Stimulated activated CD8-positive, alpha-beta memory T cell treated with anti-CD3 and anti-CD28 coated beads, Interleukin-7, amount 100 ng/mL, for 1 hour (primary cell): ENCODE data around the gene WAS.
"Not testable (repeated sequence)": the region's sequence is repeated elsewhere in the genome, so short reads cannot be mapped to it uniquely, and the experiment has no call there.

Experiments
- DNase-seq, 2 donors: peaks; one replicate each; pipeline ENCODE4 v3.0.0-alpha.2; 2020; ENCODE audit warnings: low read depth in 2 of 2

The WAS gene

DNA sequence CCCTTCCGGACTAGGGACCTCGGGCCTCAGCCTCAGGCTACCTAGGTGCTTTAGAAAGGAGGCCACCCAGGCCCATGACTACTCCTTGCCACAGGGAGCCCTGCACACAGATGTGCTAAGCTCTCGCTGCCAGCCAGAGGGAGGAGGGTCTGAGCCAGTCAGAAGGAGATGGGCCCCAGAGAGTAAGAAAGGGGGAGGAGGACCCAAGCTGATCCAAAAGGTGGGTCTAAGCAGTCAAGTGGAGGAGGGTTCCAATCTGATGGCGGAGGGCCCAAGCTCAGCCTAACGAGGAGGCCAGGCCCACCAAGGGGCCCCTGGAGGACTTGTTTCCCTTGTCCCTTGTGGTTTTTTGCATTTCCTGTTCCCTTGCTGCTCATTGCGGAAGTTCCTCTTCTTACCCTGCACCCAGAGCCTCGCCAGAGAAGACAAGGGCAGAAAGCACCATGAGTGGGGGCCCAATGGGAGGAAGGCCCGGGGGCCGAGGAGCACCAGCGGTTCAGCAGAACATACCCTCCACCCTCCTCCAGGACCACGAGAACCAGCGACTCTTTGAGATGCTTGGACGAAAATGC, at the start of gene WAS:
Gene WAS, plus strand, starts transcription at position 389 of the 572 bp plus-strand sequence. Its CDS starts 55 bp downstream, at position 444.
- DNase-seq: no peak

DNA sequence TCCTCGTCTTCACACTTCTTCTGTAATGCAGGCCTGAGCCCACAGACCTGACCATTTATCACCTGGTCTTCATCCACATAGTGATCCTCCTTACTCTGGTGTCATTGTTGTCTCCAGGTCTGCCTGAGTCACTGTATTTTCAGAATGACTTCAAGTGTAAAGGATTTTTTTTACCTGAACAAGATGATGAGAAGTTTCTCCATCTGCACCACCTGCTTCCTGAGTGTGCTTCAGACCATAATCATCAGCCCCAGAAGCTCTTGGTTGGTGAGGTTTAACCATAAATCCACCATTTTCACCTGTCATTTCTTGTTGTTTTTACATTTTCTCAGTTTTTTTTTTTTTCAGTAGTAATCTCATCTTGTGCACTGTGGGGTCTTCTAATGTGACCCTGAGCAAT, 47.3 kb upstream of the WAS start:
- DNase-seq: no peak

DNA sequence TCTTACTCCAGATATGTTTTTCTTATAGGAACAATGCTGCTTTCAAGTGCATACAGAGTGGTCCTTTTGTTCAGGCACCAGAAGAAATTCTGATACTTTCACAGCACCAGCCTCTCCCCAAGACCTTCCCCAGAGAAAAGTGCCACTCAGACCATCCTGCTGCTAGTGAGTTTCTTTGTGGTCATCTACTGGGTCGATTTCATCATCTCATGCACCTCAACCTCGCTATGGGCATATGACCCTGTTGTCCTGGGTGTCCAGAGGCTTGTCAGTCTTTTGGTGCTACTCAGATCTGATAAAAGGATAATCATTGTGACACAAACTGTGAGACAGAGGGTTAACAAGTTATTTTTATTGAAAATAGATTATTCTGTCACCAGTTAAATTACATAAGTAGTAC, 46.8 kb upstream of the WAS start:
- DNase-seq: no peak

DNA sequence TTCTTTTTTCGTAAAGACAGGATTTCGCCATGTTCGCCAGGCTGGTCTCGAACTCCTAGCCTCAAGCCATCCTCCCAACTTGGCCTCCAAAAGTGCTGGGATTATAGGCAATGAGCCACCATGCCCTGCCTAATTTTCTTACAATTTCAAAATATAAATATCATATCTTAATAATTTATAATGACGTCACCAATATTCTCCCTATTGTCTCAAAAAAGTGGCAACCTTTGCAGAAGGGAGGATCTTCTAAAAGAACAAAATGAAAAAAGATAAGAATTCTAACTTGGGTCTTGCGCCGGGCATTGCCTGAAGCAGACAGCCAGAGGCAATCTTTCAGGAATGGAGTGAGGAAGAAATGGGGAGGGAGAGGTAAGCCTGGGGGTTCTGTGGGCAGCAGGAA, 37.9 kb upstream of the WAS start:
- no peak for DNase-seq

DNA sequence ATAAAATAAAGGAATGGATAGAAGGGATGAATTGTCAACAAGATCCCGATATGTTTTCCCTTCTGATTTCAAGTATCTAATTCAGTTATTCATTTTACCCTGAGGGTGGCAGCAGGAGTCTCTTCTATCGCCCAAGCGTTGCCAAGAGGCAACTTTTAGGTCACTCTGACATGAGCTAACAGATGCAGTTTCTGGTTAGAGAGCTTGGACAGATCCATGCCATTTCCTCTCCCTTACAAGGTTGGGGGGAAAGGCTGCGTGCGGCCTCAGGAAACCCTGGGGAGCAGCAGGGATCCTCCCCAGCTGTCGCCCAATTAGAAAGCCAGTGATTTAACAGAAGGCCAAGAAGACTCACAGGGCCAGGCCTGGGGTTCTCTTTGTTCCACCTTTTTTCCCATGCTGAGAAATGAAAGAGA, 35.3 kb upstream of the WAS start:
- peak; percentile 6 to 14 for DNase-seq

DNA sequence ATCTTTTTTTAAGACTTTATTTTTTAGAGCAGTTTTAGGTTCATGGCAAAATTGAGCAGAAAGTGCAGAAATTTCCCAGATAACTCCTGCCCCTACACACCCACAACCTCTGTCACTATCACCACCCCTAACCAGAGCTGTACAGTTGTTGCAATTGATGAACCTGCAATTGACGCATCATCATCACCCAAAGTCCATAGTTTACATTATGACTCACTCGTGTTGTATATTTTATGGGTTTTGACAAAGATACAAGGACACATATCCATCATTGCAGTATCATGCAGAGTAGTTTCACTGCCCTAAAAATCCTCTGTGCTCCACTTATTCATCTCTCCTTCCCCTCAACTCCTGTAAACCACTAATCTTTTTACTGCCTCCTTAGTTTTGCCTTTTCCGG, 34.5 kb upstream of the WAS start:
- no peak for DNase-seq

DNA sequence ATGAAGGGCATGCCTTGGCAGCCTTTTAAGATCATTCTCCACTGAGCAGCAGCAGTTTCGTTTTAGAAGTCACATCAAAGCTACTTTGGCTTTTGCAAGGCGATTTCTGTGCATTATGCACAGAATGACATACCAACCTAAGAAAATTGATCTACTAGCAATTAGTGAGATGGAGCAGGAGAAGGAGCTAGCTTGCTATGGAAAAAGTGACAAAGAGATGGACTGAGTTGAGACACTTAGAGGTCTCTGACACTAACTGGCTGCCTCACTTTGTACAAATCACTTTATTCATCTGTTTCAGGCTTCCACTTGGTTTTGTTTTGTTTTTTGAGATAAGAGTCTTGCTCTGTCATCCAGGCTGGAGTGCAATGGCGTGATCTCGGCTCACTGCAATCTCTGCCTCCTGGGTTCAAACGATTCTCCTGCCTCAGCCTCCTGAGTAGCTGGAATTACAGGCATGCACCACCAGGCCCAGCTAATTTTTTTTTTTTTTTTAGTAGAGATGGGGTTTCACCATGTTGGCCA, 31.5 kb upstream of the WAS start:
- not testable (repeated sequence) for DNase-seq

DNA sequence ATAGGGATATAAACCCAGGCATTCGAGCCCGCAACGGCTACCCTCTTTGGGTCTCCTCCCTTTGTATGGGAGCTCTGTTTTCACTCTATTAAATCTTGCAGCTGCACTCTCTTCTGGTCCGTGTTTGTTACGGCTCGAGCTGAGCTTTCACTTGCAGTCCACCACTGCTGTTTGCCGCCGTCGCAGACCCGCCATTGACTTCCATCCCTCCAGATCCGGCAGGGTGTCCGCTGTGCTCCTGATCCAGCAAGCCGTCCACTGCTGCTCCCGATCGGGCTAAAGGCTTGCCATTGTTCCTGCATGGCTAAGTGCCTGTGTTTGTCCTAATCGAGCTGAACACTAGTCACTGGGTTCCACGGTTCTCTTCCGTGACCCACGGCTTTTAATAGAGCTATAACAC, 28.9 kb upstream of the WAS start:
- DNase-seq: not testable (repeated sequence)

DNA sequence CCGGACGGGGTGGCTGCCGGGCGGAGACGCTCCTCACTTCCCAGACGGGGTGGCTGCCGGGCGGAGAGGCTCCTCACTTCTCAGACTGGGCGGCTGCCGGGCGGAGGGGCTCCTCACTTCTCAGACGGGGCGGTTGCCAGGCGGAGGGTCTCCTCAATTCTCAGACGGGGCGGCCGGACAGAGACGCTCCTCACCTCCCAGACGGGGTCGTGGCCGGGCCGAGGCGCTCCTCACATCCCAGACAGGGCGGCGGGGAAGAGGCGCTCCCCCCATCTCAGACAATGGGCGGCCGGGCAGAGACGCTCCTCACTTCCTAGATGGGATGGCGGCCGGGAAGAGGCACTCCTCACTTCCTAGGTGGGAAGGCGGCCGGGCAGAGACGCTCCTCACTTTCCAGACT, 23.9 kb upstream of the WAS start:
- DNase-seq: not testable (repeated sequence)

DNA sequence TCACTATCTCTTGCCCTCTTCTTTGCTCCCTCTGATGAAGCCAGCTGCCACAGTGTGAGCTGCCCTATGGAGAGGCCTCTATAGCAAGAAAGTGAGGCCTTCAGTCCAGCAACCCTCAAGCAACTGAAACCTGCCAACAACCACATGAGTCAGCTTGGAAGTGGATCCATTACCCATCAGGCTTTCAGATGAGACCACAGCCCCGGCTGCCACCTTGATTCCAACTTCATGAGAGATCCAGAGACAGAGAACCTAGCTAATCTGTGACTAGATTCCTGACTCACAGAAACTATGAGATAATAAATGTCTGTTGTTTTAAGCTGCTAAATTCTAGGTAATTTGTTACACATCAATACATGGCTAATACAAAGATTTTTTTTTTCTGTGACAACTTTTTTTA, 20.4 kb upstream of the WAS start:
- DNase-seq: no peak

DNA sequence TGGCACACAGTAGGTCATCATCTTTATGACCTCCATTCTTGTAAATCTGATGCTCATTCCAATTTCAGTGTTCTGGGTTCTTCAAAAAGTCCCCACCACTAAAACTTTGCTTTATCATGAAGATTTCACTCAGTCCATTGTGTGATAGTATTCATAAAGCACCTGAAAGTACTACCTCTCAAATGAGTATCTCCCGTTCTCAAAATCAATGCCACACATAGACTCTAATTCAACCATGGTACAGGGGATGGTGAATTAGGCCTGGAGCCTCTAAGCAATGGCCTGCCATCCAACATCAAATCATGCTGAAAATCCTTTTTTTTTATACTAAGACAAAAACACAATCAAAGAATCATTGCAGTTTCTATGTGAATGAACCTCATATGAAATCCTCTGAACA, 19.4 kb upstream of the WAS start:
- no peak for DNase-seq

DNA sequence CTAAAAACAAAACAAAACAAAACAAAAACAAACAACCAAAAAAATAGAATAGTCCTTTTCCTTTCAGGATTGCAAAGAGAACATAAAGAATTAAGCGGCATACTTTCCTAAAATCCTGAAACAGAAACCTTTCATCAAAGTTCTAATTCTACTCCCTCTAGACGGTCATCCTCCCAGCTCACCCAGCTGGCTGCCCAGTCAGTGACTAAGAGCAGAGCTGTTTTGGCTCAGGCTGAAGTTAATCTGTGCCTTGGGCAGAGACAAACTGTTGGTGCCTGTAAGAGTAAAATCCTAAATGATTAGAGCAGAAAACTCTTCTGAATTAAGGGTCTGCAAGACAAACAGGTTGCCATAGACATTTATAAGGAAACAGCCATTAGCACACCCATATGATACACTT, 17.6 kb upstream of the WAS start:
- DNase-seq: no peak

DNA sequence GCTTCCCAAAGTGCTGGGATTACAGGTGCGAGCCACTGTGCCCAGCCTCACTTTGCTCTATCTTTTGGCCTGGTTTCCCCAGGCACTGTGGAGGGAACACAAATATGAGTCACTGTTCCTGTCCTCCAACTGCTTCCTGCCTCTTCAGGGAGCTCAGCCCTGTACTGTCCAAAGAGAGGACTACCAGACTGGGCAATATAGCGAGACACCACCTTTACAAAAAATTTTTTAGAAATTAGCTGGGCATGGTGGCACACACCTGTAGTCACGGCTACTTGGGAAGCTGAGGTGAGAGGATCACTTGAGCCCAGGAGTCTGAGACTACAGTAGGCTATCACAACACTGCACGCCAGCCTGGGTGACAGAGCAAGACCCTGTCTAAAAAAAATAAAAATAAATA, 16.9 kb upstream of the WAS start:
- DNase-seq: no peak

DNA sequence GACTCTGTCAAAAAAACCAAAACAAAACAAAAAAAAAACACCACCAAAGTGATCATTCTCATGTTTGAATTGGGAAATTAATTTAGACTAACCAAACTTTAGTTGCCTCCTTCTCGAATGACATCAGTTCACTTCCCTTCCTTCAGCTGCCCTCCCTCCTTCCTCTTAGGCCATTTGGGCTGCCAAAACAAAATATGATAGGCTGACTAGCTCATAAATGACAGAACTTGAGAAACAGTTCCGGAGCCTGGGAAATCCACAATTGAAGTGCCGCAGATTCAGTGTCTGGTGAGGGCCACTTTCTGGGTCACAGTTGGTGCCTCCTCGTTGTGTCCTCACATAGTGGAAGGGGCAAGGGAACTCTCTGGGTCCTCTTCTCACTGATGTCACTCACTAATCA, 16.1 kb upstream of the WAS start:
- no peak for DNase-seq

DNA sequence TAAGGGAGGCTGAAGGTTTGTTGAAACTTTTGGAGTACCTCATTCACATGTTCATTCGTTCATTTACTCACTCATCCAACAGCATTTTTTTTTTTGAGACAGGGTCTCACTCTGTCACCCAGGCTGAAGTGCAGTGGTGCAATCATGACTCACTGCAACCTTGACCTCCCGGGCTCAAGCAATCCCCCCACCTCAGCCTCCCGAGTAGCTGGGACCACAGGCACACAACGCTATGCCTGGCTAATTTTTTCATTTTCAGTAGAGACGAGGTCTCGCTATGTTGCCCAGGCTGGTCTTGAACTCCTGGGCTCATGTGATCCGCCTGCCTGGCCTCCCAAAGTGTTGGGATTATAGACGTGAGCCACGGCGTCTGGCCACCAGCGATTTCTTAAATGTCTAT, 15.4 kb upstream of the WAS start:
- DNase-seq: not testable (repeated sequence)

DNA sequence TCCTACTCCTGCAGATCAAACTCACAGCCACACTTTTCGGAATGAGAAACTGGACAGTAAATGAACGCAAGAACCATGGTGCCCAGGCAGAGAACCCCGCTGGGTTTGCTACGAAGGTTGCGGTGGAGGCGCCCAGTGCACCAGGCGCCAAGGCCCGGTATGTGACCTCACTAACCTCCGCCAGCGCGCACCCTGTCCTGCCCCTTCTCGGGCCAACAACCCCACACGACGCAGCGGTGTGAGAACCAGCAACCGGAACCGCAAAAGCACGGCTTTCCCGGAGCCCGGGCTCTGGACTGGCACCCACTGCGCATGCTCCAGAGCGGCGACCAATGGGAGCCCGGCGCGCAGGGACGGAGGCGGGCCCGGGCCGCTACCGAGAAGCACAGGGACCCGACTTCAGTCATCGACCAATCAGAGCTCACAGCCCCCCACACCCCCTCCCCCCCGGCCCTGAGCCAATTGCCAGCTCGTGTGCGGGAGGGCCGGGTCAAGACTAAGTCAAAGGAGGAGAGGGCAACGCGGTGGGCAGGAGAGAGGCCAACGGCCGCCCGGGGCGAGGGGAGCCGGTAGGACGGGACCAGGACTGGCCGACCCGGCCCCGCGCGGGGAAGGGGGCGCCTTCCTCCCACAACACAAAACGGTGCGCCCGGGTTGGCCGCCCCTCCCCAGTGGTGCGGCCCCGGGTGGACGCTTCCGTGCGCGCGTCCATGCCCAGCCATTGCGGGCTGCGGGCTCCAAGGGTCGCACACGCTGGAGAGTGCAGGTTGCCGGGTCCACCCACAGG, 7.3 kb upstream of the WAS start:
- DNase-seq: peak; percentile 62 to 71

DNA sequence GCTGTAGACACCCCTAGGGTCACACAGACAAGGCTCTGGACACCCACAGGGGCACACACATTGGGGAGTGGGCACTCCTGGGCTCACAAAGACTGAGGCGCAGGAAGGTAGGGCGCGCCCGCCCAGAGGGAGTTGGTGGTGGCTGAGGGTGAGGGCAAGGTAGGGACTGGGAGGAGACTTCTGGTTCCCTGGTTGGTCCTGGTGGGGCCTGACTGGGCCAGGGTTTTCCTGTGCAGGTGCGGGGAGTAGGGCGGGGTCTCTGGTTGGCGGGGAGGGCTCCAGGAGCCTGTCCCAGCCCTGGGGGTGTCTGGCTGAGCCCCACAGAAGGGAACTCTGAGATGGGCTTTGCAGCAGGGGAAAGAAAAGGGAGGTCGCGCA, 6.7 kb upstream of the WAS start:
- DNase-seq: no peak

DNA sequence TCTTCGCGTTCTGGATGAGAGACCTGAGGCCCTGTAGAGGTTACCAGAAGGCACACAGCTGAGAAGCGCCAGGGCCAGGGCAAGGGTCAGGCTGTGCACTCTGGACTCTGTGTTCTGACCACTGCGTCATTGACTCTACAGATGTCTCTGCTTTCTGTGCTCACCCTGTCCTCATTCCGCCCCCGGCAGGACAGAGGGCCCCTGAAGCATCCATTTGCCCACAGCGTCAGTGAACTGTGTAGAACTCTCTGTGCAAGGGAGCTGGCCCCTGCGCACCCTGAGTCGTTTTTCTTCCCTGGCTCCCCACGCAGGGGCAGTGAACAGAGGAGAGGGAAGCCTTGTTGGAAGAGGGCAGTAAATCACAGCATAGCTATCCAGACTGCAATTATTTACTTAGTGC, 6.1 kb upstream of the WAS start:
- DNase-seq: no peak

DNA sequence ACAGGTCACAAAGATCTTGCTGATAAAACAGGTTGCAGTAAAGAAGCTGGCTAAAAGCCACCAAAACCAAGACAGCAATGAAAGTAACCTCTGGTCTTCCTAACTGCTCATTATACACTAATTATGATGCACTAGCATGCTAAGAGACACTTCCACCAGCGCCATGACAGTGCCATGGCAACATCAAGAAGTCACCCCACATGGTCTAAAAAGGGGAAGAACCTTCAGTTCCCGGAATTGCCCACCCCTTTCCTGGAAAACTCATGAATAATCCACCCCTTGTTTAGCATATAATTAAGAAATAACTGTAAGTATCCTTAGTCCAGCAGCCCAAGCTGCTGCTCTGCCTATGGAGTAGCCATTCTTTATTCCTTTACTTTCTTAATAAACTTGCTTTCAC, 3.1 kb upstream of the WAS start:
- not testable (repeated sequence) for DNase-seq

DNA sequence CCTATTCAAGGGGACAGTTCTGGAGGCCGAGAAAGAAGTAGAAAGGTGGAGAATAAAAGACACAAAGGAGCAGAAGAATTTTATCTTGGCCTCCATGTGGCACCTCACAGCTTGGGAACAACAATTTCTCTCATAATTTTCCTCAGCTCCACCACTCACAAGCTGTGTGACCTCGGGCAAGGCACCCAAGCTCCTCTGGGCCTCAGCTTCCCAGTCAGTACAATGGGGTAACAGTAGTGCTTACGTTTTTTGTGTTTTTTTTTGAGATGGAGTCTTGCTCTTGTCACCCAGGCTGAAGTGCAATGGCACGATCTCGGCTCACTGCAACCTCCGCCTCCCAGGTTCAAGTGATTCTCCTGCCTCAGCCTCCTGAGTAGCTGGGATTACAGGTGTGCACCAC, 2.7 kb upstream of the WAS start:
- not testable (repeated sequence) for DNase-seq

DNA sequence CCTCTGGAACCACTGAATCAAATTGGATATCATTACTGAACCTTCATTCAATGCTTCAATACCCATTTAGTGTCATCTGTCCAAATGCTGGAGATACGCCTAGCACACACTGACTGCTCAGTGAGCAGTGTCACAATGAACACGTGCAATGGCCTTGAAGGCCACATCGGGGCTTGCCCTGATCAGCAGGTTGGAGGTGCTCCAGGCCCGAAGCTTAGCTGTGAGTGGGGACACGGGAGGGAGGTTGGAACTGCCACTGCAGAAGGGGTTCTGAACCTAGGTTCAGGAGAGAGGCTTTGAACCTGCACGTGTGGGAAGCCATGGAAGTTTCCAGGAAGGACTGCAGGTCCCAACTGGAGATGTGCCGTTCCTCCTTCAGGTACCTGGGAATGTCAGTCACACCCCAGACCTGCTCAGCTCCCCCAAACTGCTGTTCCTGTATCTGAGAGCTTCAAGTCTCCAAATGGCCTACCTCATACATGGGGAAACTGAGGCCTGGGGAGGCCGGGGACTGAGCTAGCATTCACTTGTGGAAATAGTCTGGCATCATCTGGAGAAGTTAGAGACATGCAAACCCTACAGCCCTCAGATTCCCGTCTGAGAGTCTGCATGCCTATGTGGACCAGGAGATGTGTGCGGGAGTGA, 1.9 kb upstream of the WAS start:
- DNase-seq: no peak

DNA sequence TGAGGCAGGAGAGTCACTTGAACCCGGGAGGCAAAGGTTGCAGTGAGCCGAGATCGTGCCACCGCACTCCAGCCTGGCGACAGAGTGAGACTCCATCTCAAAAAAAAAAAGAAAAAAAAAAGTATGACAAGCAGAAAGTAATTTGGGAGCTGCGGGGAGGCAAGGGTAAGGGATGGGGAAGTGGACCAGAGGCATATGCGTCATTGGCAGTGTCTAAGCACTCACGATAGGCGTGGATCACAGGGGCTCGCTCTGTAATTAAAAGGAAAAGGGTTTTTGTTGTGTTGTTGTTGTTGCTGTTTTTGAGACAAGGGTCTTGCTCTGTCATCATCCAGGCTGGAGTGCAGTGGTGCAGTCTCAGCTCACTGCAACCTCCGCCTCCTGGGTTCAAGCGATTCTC, 804 bp upstream of the WAS start:
- not testable (repeated sequence) for DNase-seq

DNA sequence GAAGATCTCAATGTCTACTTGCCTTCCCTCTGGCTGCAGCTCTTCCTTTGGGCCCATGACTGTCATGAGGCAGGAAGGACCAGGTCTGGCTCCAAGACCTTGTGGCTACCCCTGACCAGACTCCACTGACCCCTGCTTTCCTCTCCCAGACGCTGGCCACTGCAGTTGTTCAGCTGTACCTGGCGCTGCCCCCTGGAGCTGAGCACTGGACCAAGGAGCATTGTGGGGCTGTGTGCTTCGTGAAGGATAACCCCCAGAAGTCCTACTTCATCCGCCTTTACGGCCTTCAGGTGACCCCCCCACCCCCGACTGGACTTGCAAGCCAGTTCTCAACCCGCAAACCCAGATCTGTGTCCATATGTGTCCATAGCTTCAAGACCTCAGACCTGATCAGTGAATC, 535 bp downstream of the WAS start:
- no peak for DNase-seq
